Measurements from ENCODE around the gene PRORP.
A peak's percentile ranks its signal among the peaks of the same experiment; 100 is the strongest.
"Not testable (repeated sequence)": the region's sequence is repeated elsewhere in the genome, so short reads cannot be mapped to it uniquely, and the experiment has no call there.

PRORP gene

DNA sequence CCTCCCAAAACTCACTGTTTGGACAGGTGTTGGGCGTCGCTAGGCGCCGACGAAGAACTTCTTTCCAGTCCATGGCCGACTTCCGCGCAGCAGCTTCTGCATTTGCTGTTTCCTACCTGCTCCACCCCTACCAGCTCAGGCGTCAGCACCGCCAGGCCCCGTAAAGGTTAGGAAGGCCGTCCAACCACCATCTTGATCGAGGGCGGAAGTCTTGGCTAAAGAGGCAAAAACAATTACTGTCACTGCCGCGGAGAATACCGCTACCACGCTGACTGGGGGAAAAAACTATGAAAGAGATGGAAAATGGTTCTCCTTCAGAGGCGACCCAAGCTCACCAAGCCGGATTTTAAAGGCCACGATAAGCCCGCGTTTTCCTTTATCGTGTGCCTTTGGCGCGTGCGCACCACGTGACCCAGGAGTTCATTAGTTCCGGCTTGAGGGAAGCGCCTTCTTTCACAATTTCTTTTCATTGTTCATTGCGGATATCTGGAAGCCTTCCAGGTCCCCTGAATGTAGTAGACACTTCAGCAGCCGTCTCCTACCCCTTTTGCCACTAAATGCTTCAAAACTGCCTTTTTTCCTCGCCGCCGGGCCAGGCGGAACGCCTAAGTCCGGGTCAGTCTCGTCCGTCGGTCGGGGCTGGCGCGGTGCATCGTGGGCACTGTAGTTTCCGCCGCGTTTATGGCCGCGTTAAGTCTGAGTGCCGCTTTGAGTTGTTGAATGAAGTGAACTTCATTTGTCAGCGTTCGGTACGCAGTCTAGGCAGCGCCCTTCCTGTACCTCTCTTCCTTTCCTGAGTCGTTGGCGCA, at the start of gene PRORP, which contains the start of gene PPP2R3C:
Gene PRORP, plus strand, starts transcription at position 666 of the 809 bp plus-strand sequence. CDS start 694 bp downstream, outside the sequence.
Gene PPP2R3C, minus strand, starts transcription at position 104 of the 809 bp plus-strand sequence. Its CDS starts 31 bp downstream, at position 73.
- peaks cover 21% of the 10 kb centered on the region for H3K36me3 ChIP-seq
- H3K4me1 ChIP-seq = peaks cover 65% of the 10 kb centered on the region
- no peaks in the 10 kb centered on the region for H3K27me3 ChIP-seq
- TF ChIP-seq Cebpa-rat (IDR thresholded peaks at IDR 0.05) = no peak
- H3K4me2 ChIP-seq = peak within 1 kb of the TSS; percentile 83
- peak within 1 kb of the TSS; percentile 83 for H3K4me3 ChIP-seq
- no peaks in the 10 kb centered on the region for H3K9me3 ChIP-seq
- H4K20me1 ChIP-seq = peaks cover 2% of the 10 kb centered on the region; the same call in 1 of the 2 replicates
- H3K27ac ChIP-seq = peak within 1 kb of the TSS; percentile 99
- peak within 1 kb of the TSS; percentile 99 for H3K9ac ChIP-seq

DNA sequence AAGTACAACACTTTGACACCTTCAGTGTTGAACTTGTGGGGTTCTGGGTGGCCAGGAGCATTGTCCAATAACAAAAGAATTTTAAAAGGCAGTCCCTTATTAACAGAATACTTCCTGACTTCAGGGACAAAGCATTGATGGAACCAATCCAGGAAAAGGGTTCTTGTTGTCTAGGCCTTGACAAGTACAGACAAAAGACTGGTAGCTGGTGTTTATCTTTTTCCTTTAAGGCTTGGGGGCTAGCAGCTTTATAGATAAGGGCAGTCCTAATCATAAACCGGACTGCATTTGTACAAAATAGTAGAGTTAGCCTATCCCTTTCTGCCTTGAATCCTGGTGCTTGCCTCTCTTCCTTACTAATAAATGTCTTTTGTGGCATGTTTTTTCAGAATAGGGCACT, 48.9 kb upstream of the PRORP start:
- H3K4me2 ChIP-seq = no peak overlapping the region
- H4K20me1 ChIP-seq = no peaks in the 10 kb centered on the region
- no peaks in the 10 kb centered on the region for H3K4me1 ChIP-seq
- H3K27ac ChIP-seq = no peak overlapping the region
- no peak overlapping the region for H3K9ac ChIP-seq
- TF ChIP-seq Cebpa-rat (IDR thresholded peaks at IDR 0.05) = no peak
- H3K36me3 ChIP-seq = peaks cover 36% of the 10 kb centered on the region
- H3K4me3 ChIP-seq = no peak overlapping the region
- no peaks in the 10 kb centered on the region for H3K27me3 ChIP-seq
- H3K9me3 ChIP-seq = no peaks in the 10 kb centered on the region

DNA sequence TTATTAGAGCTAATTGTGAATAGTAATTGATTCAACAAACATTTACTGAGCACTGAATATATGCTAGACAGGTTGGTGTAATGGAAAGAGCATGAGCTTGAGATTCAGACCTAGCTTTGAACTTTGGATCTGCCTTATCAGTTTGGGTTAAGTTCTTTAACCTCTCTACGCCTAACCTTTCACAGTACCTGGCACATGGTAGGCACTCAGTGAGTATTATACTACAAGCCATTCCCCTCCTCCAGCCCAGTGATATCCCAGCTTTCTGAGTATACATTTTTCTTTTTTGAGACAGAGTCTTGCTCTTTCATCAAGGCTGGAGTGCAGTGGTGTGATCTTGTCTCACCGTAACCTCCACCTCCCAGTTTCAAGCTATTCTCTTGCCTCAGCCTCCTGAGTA, 44.3 kb upstream of the PRORP start:
- Histone ChIP-seq H3K9me3 (no peaks in the 10 kb centered on the region), H4K20me1 (no peaks in the 10 kb centered on the region), H3K4me1 (no peaks in the 10 kb centered on the region), H3K27me3 (no peaks in the 10 kb centered on the region), H3K27ac (no peak overlapping the region), H3K4me3 (no peak overlapping the region), H3K36me3 (peaks cover 42% of the 10 kb centered on the region), H3K4me2 (no peak overlapping the region), H3K9ac (no peak overlapping the region)
- no peak for TF ChIP-seq Cebpa-rat (IDR thresholded peaks at IDR 0.05)

DNA sequence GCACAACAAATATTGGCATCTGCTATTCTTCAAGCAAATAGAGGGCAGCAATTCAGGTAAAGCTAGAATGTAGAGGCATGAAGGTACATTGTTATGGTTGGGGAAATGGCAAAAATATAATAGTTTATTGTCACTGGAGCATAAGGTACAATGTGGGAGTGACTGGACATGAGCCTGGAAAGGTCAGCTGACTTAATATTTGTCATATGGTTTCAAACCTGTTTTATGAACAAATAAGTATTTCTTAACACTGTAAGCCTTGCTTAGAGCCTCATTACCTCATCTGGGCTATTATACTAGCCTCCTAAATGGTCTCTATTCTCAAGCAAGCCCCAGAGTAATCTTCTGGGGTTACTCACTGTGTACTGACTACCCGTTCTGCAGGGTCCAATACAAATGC, 42.6 kb upstream of the PRORP start:
- no peak overlapping the region for H3K27ac ChIP-seq
- no peaks in the 10 kb centered on the region for H3K27me3 ChIP-seq
- peaks cover 44% of the 10 kb centered on the region for H3K36me3 ChIP-seq

DNA sequence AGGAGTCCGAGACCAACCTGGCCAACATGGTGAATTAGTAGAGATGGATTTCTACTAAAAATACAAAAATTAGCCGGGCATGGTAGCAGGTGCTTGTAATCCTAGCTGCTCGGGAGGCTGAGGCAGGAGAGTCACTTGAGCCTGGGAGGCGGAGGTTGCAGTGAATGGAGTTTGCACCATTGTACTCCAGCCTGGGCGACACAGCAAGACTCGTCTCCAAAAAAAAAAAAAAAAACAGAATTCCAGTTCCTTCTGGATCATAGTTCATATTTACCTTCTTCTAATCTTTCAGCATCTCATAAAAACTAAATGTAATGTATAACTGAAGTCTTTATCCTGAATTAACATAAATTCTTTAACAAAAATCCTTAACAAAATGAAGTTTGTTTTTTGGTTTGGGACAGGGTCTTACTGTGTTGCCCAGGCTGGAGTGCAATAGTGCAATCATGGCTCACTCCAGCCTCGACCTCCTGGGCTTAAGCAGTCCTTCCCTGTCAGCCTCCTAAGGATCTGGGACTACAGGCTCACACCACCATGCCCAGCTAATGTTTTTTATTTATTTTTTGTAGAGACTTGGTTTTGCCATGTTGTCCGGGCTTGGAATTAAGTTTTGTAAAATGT, 38.7 kb upstream of the PRORP start:
- H4K20me1 ChIP-seq = no peaks in the 10 kb centered on the region
- no peak overlapping the region for H3K4me2 ChIP-seq
- H3K27me3 ChIP-seq = no peaks in the 10 kb centered on the region
- H3K9ac ChIP-seq = no peak overlapping the region
- no peaks in the 10 kb centered on the region for H3K4me1 ChIP-seq
- no peak overlapping the region for H3K4me3 ChIP-seq
- peaks cover 73% of the 10 kb centered on the region for H3K36me3 ChIP-seq
- no peaks in the 10 kb centered on the region for H3K9me3 ChIP-seq
- TF ChIP-seq Cebpa-rat (IDR thresholded peaks at IDR 0.05) = no peak
- H3K27ac ChIP-seq = no peak overlapping the region

More for the DNA sequence above, 42.6 kb upstream of the PRORP start:
- H3K9ac ChIP-seq = no peak overlapping the region
- TF ChIP-seq Cebpa-rat (IDR thresholded peaks at IDR 0.05) = no peak
- no peaks in the 10 kb centered on the region for H3K9me3 ChIP-seq
- no peak overlapping the region for H3K4me2 ChIP-seq
- no peaks in the 10 kb centered on the region for H3K4me1 ChIP-seq
- H3K4me3 ChIP-seq = no peak overlapping the region
- no peaks in the 10 kb centered on the region for H4K20me1 ChIP-seq

DNA sequence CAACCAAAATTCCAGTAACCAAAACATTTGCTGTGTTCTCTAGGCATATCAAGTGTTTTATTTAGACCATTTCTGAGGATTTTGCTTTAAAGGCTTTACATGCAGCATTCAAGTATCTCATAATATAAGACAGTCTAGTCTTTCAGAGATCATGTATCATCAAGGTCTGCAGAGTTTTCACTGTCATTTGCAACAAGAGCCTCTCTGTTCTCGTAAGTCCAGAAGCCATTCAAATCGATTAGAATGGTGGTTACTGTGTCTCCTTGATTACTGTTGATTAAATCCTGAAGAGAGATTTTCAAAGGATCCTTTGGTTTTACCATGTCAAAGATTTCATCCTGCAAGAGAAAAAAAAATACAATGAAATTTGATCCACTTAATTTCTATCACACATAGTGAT, 36.9 kb upstream of the PRORP start:
- no peaks in the 10 kb centered on the region for H3K27me3 ChIP-seq
- H3K27ac ChIP-seq = no peak overlapping the region
- H4K20me1 ChIP-seq = no peaks in the 10 kb centered on the region
- no peaks in the 10 kb centered on the region for H3K9me3 ChIP-seq
- H3K36me3 ChIP-seq = peaks cover 85% of the 10 kb centered on the region
- no peak overlapping the region for H3K4me3 ChIP-seq
- H3K4me1 ChIP-seq = no peaks in the 10 kb centered on the region
- H3K9ac ChIP-seq = no peak overlapping the region
- H3K4me2 ChIP-seq = no peak overlapping the region
- no peak for TF ChIP-seq Cebpa-rat (IDR thresholded peaks at IDR 0.05)

DNA sequence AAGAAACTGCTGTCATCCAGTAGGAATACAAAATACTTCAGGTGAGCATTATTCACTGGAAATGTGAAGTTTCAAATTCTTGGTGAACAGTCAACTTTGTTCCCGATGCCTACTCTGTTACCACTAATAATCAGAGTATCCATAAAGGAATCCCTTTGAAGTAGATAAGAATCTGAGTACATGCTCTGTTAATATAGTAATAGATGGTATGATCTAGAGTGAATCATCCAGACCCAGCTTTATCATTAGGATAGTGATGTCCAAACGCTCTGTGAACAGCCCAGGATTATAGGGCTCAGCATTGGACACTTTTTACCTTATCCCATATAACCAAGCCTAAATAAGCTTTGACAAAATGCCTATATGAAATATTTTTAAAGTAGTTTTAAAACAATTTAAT, 33.8 kb upstream of the PRORP start:
- Histone ChIP-seq H3K9ac (no peak overlapping the region), H3K4me3 (no peak overlapping the region), H3K27me3 (no peaks in the 10 kb centered on the region), H3K4me1 (no peaks in the 10 kb centered on the region), H3K27ac (no peak overlapping the region), H3K36me3 (peaks cover 98% of the 10 kb centered on the region), H4K20me1 (no peaks in the 10 kb centered on the region), H3K4me2 (no peak overlapping the region), H3K9me3 (no peaks in the 10 kb centered on the region)
- no peak for TF ChIP-seq Cebpa-rat (IDR thresholded peaks at IDR 0.05)

DNA sequence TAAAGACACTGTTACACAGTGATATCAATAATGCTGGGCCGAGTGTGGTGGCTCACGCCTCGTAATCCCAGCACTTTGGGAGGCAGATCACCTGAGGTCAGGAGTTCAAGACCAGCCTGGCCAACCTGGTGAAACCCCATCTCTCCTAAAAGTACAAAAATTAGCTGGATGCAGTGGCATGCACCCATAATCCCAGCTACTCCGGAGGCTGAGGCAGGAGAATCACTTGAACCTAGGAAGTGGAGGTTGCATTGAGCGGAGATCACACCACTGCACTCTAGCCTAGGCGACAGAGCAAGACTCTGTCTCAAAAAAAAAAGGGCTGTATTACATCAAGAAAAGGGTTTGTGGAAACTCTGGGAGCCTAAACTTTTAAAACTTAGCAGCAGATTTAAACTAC, 27.7 kb upstream of the PRORP start:
- H3K36me3 ChIP-seq = peaks cover 91% of the 10 kb centered on the region
- not testable (repeated sequence) for H3K9me3 ChIP-seq, H3K9ac ChIP-seq, H3K27me3 ChIP-seq, H4K20me1 ChIP-seq, H3K4me2 ChIP-seq, H3K27ac ChIP-seq, H3K4me3 ChIP-seq, H3K4me1 ChIP-seq

DNA sequence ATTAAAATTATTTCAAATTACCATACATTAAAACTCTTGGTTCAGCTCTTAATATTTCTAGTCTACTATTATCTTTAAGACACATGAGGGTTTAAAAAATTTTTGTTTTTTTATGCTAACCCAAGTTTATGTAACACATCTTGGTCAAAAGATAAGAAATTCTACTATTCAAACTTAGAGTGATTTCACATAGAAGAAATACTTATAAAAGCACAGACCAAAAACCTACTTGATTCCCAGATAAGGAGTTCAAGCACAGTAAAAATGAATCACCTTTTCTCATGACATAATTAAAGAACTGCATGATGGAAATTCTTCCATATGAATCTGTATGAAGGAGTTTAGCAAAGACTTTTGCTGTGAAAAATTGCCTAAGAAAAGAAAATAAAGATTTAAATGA, 14.5 kb upstream of the PRORP start:
- Histone ChIP-seq H4K20me1 (no peaks in the 10 kb centered on the region), H3K36me3 (peaks cover 93% of the 10 kb centered on the region), H3K4me1 (no peaks in the 10 kb centered on the region), H3K9me3 (peaks cover 16% of the 10 kb centered on the region), H3K9ac (no peak overlapping the region), H3K27me3 (no peaks in the 10 kb centered on the region), H3K4me3 (no peak overlapping the region), H3K27ac (no peak overlapping the region), H3K4me2 (no peak overlapping the region)
- no peak for TF ChIP-seq Cebpa-rat (IDR thresholded peaks at IDR 0.05)

DNA sequence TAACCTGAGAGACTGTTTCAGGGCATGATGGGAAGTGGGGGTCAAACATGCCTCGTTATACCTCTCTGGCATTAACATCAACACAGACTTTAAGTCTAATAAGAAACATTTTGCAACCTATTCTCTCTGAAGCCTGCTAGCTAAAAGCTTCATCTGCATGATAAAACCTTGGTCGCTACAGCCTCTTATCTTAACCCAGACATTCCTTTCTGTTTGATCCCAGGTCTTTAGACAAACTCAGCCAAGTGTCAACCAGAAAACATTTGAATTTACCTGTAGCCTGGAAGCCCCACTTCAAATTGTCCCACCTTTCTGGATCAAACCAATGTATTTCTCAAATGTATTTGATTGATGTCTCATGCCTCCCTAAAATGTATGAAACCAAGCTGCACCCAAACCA, 9.7 kb upstream of the PRORP start:
- H4K20me1 ChIP-seq = peaks cover 13% of the 10 kb centered on the region; the same call in 1 of the 2 replicates
- H3K9ac ChIP-seq = no peak overlapping the region
- no peaks in the 10 kb centered on the region for H3K4me1 ChIP-seq
- no peak overlapping the region for H3K4me2 ChIP-seq
- TF ChIP-seq Cebpa-rat (IDR thresholded peaks at IDR 0.05) = no peak
- peaks cover 36% of the 10 kb centered on the region for H3K9me3 ChIP-seq
- H3K27me3 ChIP-seq = no peaks in the 10 kb centered on the region
- H3K36me3 ChIP-seq = peaks cover 90% of the 10 kb centered on the region
- H3K4me3 ChIP-seq = 0 out of 2 replicates have a peak overlapping the region, but pooled peaks have one; percentile 22
- no peak overlapping the region for H3K27ac ChIP-seq
